Islet precursor cell (in vitro differentiated cells): Measurements from ENCODE around the gene TMLHE.
"Not testable (repeated sequence)": the region's sequence is repeated elsewhere in the genome, so short reads cannot be mapped to it uniquely, and the experiment has no call there.

Experiments used
- DNase-seq: peaks from one replicate; pipeline ENCODE4 v3.0.0-alpha.2; 2018

TMLHE gene

GRCh38 chrX:155491421-155491820 lies 121.3 kb downstream of the TMLHE start:
- not testable (repeated sequence) for DNase-seq

- DNase-seq = not testable (repeated sequence)
These were observed 135.6 kb downstream of the TMLHE start for GRCh38 chrX:155477136-155477535.

GRCh38 chrX:155466269-155466938 lies 146.3 kb downstream of the TMLHE start:
- not testable (repeated sequence) for DNase-seq

- not testable (repeated sequence) for DNase-seq
These were observed 152.3 kb downstream of the TMLHE start for GRCh38 chrX:155460501-155460900.

GRCh38 chrX:155458471-155458870 lies 154.3 kb downstream of the TMLHE start, which contains the start of gene F8A3:
F8A3 (minus strand) TSS chrX:155458620; CDS start chrX:155458600, 20 bp downstream.
- DNase-seq = not testable (repeated sequence)

- not testable (repeated sequence) for DNase-seq
These were observed 154.8 kb downstream of the TMLHE start for GRCh38 chrX:155457761-155458447.

GRCh38 chrX:155441097-155441496 lies 171.7 kb downstream of the TMLHE start:
- no peak for DNase-seq
